Heart left ventricle (tissue), 16 donors: ENCODE data around the gene DPH6. TPM values are rescaled to one million over a fixed set of nuclear protein-coding genes. Genes with fewer than 3 reads are reported as not detected.

ENCODE experiments used
- ATAC-seq, 4 donors: fragments of 200-7000 bp; cut with Tn5 transposase; one replicate each; pipeline ENCODE4 v1.9.1; 2020 to 2022; ENCODE audit warnings: moderate library complexity in 4 of 4, mild to moderate bottlenecking in 3 of 4, moderate number of reproducible peaks in 1 of 4
- DNase-seq, 5 donors: peaks; one replicate each; pipeline ENCODE4 v3.0.0-alpha.2; 2020
- H3K27ac ChIP-seq, 12 donors: fragments of 200-600 bp; sonication (generic) in 4 of 12; one replicate each; pipeline versions ENCODE4 v1.5.0 to v1.8.0; 2016 to 2022; ENCODE audit warnings: mild to moderate bottlenecking in 2 of 12
- H3K27me3 ChIP-seq, 9 donors: fragments of 200-600 bp; sonication (generic) in 2 of 9; one replicate each; pipeline versions ENCODE4 v1.5.1 to v1.8.0; 2016 to 2022; ENCODE audit warnings: mild to moderate bottlenecking in 3 of 9
- H3K36me3 ChIP-seq, 9 donors: fragments of 200-600 bp; sonication (generic) in 2 of 9; one replicate each; pipeline versions ENCODE4 v1.5.0 to v1.8.0; 2018 to 2022; ENCODE audit warnings: mild to moderate bottlenecking in 2 of 9
- H3K4me1 ChIP-seq, 12 donors: fragments of 200-600 bp; sonication (generic) in 4 of 12; one replicate each; pipeline versions ENCODE4 v1.5.0 to v1.8.0; 2016 to 2022; ENCODE audit warnings: mild to moderate bottlenecking in 3 of 12
- H3K4me3 ChIP-seq, 12 donors: fragments of 200-600 bp; sonication (generic) in 4 of 12; one replicate each; pipeline versions ENCODE4 v1.5.0 to v1.8.0; 2017 to 2022; ENCODE audit warnings: mild to moderate bottlenecking in 9 of 12, moderate library complexity in 4 of 12
- H3K9me3 ChIP-seq, 12 donors: fragments of 200-600 bp; sonication (generic) in 4 of 12; one replicate each; pipeline versions ENCODE4 v1.5.0 to v1.8.0; 2016 to 2022; ENCODE audit warnings: mild to moderate bottlenecking in 1 of 12
- POLR2A ChIP-seq, 2 donors: fragments of 450-650 bp; IDR thresholded peaks; one replicate each; pipeline ENCODE4 v1.6.1; 2017; ENCODE audit warnings: antibody characterized with exemption in 2 of 2, mild to moderate bottlenecking in 2 of 2, moderate library complexity in 2 of 2
- WGBS, 4 donors: extraction: QIAGEN DNeasy Blood & Tissue Kit in 2 of 4; methylation state at CpG; one replicate each; pipeline versions ENCODE4 v1.1.5 to v1.1.7; 2013 to 2018; 5-methylcytosine and 5-hydroxymethylcytosine counted together
- intact Hi-C, 10 donors: fragments of 100-400 bp; cut with DNase I; formaldehyde crosslinking; loops; one replicate each; pipeline versions ENCODE4 v1.11.1 to v1.14.2; 2022
- polyA plus RNA-seq, 2 donors: library from polyadenylated mRNA; stranded (reverse); fragments of 200-250 nt; gene quantifications; one replicate each; pipeline ENCODE4 v1.2.3, GENCODE V29; 2013
- total RNA-seq, 9 donors: library from RNA; depleted of rRNA in 2 of 9; stranded (reverse); fragments of >200 nt in 2 of 9; fragmentation: NEBNext Ultra II Directional in 3 of 9; extraction: Animal tissue kit (Norgen Biotek cat#: 25700) in 3 of 9; gene quantifications; one replicate each; pipeline versions ENCODE4 v1.1.0 to v1.2.4, GENCODE V29; 2016 to 2023
- TF ChIP-seq, protein P1 (sequence below), 12 donors: fragments of 200-600 bp; sonication (generic) in 4 of 12; IDR thresholded peaks; one replicate each; pipeline versions ENCODE4 v1.5.0 to v1.8.0; 2018 to 2022; ENCODE audit warnings: antibody characterized with exemption in 12 of 12, mild to moderate bottlenecking in 5 of 12
- donor health status: ischemic (EF 13 %, LVEDD 7.1; RV severe dilation, severe dysfunction).
- donor health status: healthy with polysubstance abuse.
- donor health status: DM: no; HTN: yes; CAD: no.
- donor health status: DM: no; HTN: no; CAD: no.
- donor health status: ischemic (EF 25% LVEDD 6.9; RV normal size, moderate dysfunction).
- donor health status: ischemic (EF 25% LVEDD 5.7; RV mildly dilated, moderate dysfunction).
- donor health status: healthy.
- donor health status: DM: yes; HTN: yes; CAD: no.
- donor health status: ischemic (EF 35%, LVEDD 5.7; RV mildly dilated, moderate dysfunction).
- donor health status: nonischemic (EF 11% LVEDD 7.7; RV severe dilation, severe dysfunction).
- donor health status: DM: yes; HTN: yes; CAD: no.
- donor health status: PGD.
- donor health status: ischemic (EF 29% LVEDD 5.4; RV normal size, mild dysfunction).
- donor health status: nonischemic (EF 23%, LVEDD 6.1; RV moderate dilation, normal function).

The DPH6 gene
- total and polyA plus RNA-seq, 11 donors = 5.9 to 24.8 (median 15.7) TPM

DNA sequence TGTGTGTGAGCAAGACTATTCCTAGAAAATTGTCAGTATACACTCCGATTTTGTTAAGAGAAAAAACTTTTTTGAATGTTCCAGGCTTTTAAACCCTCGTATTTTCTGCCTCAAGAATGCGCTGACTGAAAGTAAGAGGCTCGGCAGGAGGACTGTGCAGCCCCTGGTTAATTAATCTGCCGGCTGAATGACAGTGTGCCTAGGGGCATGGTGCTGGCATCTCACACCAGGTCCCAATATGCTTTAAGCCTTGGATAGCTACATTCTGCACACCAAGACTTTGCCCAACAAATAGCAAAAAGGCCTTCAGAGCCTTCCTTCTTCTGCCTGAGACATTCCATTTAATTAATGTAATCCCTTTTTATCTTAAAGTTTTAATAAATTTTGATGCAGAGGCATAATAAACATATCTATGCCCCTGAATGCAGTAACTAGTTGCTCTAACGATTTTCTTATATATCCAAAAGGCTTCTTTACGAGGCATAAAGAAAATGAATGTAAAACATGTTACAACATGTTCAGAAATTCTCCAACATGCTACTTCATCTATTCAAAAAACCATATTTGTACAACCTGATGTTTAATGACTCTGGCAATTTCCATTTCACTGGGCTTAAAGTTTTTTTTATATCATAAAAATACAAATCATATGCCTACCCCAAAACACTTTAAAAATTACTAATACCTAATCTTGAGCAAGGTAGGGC, 37.9 kb downstream of the DPH6 start:
- WGBS, 4 donors = 94 to 97% (median 95%) methylated on average over 7 of the region's 7 CpGs
- Histone ChIP-seq H3K9me3 (no peaks in the 10 kb centered on the region), H3K36me3 (no peaks in the 10 kb centered on the region), H3K27me3 (no peaks in the 10 kb centered on the region), H3K4me3 (no peak overlapping the region), H3K27ac (no peak overlapping the region), H3K4me1 (peaks cover 0 to 14% (median 0%) of the 10 kb centered on the region in 12 donors)
- no peak for DNase-seq
- ATAC-seq = no peak
- intact Hi-C loops = no loop called here
- no peak for TF ChIP-seq POLR2A (IDR thresholded peaks at IDR 0.05)
- TF ChIP-seq, protein P1, sequence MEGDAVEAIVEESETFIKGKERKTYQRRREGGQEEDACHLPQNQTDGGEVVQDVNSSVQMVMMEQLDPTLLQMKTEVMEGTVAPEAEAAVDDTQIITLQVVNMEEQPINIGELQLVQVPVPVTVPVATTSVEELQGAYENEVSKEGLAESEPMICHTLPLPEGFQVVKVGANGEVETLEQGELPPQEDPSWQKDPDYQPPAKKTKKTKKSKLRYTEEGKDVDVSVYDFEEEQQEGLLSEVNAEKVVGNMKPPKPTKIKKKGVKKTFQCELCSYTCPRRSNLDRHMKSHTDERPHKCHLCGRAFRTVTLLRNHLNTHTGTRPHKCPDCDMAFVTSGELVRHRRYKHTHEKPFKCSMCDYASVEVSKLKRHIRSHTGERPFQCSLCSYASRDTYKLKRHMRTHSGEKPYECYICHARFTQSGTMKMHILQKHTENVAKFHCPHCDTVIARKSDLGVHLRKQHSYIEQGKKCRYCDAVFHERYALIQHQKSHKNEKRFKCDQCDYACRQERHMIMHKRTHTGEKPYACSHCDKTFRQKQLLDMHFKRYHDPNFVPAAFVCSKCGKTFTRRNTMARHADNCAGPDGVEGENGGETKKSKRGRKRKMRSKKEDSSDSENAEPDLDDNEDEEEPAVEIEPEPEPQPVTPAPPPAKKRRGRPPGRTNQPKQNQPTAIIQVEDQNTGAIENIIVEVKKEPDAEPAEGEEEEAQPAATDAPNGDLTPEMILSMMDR (IDR thresholded peaks at IDR 0.05) = no peak

DNA sequence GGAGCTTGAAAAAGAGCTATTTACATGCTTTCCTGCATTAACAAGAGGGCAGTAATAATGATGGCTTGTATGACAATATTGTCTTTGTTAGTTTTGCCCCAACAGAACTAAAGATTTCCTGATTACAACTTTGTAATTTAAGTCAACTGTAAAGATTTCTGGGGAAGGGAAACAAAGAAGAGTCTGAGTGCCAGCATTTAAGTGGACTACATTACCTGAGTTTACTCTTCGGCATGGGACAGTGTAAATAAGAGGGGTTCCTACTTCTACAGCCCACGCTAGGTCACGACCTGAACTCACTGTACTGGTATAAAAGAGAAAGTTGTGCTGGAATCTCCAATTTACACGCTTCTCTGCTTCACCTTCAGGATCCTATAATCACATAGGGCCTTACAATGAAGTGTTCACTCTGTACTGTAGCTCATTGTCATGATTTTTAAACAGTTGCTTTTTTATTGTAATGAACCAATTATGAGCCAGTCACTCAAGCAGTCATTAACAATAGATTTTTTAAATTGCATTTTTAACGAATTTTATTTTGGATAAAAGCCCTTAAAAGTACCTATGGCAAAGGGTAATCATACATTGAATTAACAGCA, 39.6 kb downstream of the DPH6 start:
- DNase-seq = no peak
- Histone ChIP-seq H3K4me1 (peaks cover 0 to 14% (median 0%) of the 10 kb centered on the region in 12 donors), H3K27ac (no peak overlapping the region), H3K9me3 (no peaks in the 10 kb centered on the region), H3K27me3 (no peaks in the 10 kb centered on the region), H3K4me3 (no peak overlapping the region), H3K36me3 (no peaks in the 10 kb centered on the region)
- intact Hi-C loops = no loop called here
- ATAC-seq = no peak
- TF ChIP-seq POLR2A (IDR thresholded peaks at IDR 0.05) = no peak
- TF ChIP-seq, protein P1 (IDR thresholded peaks at IDR 0.05) = no peak
- 73 to 83% (median 75%) methylated on average over 5 of the region's 5 CpGs for WGBS, 4 donors

DNA sequence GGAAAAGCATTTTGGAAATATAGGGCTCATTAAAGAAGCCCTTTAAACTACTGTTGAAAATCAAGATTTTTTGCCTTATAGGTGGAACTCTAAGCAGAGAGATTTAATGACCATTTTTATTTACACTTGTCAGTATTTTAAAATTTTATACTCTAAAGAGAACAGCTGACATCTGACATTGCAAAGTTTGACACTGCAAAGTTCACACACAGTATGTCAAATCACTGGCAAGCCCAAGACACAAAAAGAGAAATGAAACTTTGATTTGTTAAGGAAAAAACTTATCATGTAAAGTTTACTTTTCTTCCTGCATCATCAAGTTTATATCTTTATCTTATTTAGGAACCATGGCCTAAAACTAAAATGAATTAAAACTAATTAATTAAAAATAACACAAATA, 40.2 kb downstream of the DPH6 start:
- DNase-seq = no peak
- Histone ChIP-seq H3K4me3 (no peak overlapping the region), H3K4me1 (peaks cover 0 to 14% (median 0%) of the 10 kb centered on the region in 12 donors), H3K9me3 (no peaks in the 10 kb centered on the region), H3K36me3 (no peaks in the 10 kb centered on the region), H3K27me3 (no peaks in the 10 kb centered on the region), H3K27ac (no peak overlapping the region)
- no peak for ATAC-seq
- intact Hi-C loops = no loop called here
- TF ChIP-seq, protein P1 (IDR thresholded peaks at IDR 0.05) = no peak
- TF ChIP-seq POLR2A (IDR thresholded peaks at IDR 0.05) = no peak

DNA sequence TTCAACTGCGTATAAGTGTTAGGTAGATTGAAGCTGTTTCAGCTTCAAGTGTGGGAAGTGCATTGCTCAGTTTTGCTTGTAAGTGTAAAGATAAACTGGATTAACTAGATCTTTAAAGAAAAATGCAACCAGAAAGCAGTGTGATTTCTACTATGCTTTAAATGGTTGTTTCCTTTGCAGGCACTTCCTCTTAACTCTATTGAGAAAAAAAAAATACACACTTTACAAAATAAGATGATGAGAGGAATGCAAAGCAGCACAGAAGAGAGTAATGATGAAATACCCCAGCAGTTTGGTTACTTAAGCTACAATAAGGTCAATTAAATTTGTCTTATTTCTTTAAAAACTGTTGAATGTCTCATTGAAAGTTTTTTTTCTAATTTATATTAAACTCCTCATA, 40.8 kb downstream of the DPH6 start:
- no peak overlapping the region for H3K4me3 ChIP-seq
- ATAC-seq = no peak
- TF ChIP-seq, protein P1 (IDR thresholded peaks at IDR 0.05) = no peak
- TF ChIP-seq POLR2A (IDR thresholded peaks at IDR 0.05) = no peak
- peaks cover 0 to 14% (median 0%) of the 10 kb centered on the region in 12 donors for H3K4me1 ChIP-seq
- H3K27ac ChIP-seq = no peak overlapping the region
- DNase-seq = no peak
- WGBS, 4 donors = 81 to 90% (median 86%) methylated on average over 1 of the region's 1 CpG
- H3K36me3 ChIP-seq = no peaks in the 10 kb centered on the region
- no peaks in the 10 kb centered on the region for H3K9me3 ChIP-seq
- no peaks in the 10 kb centered on the region for H3K27me3 ChIP-seq
- intact Hi-C loops = no loop called here
